Measurements from ENCODE around the gene TNFRSF21.
A peak's percentile ranks its signal among the peaks of the same experiment; 100 is the strongest.
"Not testable (repeated sequence)": the region's sequence is repeated elsewhere in the genome, so short reads cannot be mapped to it uniquely, and the experiment has no call there.

Gene TNFRSF21, protein sequence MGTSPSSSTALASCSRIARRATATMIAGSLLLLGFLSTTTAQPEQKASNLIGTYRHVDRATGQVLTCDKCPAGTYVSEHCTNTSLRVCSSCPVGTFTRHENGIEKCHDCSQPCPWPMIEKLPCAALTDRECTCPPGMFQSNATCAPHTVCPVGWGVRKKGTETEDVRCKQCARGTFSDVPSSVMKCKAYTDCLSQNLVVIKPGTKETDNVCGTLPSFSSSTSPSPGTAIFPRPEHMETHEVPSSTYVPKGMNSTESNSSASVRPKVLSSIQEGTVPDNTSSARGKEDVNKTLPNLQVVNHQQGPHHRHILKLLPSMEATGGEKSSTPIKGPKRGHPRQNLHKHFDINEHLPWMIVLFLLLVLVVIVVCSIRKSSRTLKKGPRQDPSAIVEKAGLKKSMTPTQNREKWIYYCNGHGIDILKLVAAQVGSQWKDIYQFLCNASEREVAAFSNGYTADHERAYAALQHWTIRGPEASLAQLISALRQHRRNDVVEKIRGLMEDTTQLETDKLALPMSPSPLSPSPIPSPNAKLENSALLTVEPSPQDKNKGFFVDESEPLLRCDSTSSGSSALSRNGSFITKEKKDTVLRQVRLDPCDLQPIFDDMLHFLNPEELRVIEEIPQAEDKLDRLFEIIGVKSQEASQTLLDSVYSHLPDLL

GRCh38 chr6:47309291-47310130, at the start of gene TNFRSF21:
Gene TNFRSF21 (minus strand): TSS chr6:47309905. CDS start chr6:47309511, 394 bp downstream.
- DNase-seq: peak; percentile 71

GRCh38 chr6:47358440-47359225, 48.9 kb upstream of the TNFRSF21 start:
- DNase-seq: no peak

- DNase-seq: no peak
Observed at GRCh38 chr6:47357827-47358226, 48.1 kb upstream of the TNFRSF21 start.

DNA sequence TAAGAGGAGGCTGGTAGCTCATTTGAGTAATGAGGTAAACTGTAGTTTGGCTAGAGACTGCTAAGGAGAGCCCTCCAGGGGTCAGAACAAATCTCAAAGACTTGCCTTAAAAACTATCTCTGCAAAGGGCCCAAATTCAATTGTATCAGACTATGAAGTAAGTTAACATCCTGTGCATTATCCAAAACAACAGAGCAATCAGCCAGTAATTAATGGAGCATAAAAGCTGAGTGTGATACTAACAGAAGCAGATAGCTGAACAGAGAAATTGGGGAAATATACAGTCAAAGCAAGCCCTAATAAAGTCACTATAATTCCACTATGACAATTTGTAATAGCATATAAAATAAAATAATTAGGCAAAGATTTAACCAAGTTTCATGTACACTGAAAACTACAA, 45.8 kb upstream of the TNFRSF21 start:
- DNase-seq: no peak

DNA sequence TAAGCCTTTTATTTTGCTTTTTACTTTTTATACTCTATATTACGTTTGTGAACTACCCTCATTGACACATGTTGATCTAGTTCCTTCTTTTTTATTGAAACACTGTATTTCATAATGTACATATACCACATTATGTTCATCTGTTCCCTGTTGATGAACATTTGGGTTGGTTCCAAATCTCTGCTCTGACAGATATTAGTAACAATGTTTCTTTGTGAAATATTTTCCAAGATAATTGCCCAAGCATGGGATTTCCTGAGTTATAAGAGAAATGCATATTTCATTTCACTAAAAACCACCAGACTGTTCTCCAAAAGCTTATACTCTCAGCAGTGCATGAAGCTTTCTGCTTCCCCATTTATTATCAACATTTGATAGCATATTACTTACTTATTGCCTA, 44.2 kb upstream of the TNFRSF21 start:
- no peak for DNase-seq

DNA sequence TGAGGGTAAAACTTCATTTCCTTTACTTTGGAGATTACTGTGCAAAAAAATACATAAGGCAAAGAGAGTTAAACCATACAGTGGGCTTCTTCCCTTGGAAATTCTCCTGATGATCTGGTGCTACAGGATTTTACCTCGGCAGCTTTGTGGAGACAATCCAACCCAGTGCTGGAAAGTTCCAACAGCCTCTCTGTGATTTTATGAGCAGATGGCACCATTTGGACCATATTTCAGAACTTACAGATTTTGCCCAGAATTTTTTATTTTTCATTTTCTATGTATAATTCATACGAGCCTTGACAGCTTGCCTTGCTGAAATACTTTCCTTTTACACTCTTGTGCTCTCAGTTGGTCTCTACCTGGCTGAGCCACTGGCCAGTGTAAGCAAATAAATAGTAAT, 43.3 kb upstream of the TNFRSF21 start:
- DNase-seq: no peak

GRCh38 chr6:47352194-47352920, 42.7 kb upstream of the TNFRSF21 start:
- DNase-seq: no peak

- no peak for DNase-seq
Observed at GRCh38 chr6:47351621-47352020, 41.9 kb upstream of the TNFRSF21 start.

DNA sequence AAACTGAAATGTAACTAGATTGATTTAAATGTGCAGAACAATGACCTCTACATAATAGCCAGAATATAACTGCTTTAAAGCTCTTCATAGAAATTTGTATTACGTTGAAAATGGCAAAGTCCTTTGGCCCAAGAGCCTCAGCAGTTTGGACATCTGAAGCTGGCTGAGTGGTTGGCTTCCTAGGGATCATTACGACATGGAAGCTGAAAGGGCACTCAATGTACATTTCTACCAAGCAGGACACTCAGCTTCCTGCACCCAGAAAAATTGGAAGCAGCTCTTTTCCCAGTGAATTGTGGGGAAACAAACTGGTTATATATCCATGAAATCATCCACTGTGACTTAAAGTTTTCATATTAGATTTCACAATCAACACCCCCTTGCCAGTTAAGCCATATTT, 40.2 kb upstream of the TNFRSF21 start:
- DNase-seq: no peak

- no peak for DNase-seq
Observed at GRCh38 chr6:47348316-47348863, 38.7 kb upstream of the TNFRSF21 start.

DNA sequence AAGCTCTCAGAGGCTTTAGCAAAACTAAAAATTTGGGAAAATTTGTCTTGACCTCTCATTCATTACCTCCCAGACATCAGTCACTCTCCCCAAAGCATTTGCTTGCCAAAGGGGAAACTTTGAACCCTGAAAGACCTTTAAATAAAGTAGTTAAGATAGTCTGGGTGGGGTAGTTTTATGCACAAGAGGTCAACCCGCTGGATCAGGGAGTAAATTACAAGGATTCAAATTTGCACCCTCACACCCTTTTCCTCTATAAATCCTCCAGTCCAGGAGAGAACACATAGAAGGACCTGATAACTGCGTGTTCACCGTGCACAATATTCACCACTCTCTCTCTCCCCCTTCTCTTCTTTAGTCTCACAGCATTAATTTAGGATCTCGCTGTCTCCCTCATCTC, 36.1 kb upstream of the TNFRSF21 start:
- DNase-seq: no peak

DNA sequence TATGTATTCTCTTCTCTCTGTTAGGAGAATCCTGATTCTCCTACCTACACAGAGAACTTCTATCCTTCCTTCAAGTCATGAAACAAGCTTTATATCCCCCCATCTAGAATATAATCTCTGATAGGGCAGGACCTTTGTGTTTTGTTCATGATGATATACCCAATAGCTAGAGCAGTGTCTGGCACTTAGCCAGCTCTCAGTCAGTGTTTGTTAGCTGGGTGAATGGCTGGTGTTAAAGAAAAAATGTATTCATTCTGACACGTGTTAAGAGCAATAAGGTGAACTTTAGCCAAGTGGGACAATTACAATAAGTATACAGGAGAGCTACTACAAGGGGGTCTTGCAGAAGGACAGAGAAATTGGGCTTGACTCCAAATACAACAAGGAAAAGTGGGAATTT, 34.3 kb upstream of the TNFRSF21 start:
- no peak for DNase-seq

DNA sequence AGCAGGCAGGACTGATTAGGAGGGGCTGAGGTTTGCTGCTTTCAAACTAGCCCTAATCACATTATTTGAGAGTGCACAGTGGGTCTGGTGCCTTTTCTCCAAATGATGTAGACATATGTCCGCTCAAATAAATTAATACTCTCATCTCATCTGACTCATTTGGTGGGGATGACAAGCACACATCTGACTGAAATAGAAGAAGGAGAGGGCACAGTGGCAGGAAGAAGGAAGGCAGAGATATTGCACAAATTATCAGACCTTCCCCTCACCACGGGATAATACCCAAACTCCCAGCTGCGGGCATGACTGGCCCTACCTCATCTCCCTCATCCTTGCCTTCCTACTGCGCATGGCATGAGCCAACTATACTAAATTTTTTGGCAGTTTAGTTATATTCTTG, 33.9 kb upstream of the TNFRSF21 start:
- DNase-seq: no peak

- DNase-seq: no peak
Observed at GRCh38 chr6:47342824-47343223, 33.1 kb upstream of the TNFRSF21 start.

GRCh38 chr6:47337519-47337918, 27.8 kb upstream of the TNFRSF21 start:
- DNase-seq: no peak

- DNase-seq: no peak
Observed at GRCh38 chr6:47336334-47336733, 26.6 kb upstream of the TNFRSF21 start.

DNA sequence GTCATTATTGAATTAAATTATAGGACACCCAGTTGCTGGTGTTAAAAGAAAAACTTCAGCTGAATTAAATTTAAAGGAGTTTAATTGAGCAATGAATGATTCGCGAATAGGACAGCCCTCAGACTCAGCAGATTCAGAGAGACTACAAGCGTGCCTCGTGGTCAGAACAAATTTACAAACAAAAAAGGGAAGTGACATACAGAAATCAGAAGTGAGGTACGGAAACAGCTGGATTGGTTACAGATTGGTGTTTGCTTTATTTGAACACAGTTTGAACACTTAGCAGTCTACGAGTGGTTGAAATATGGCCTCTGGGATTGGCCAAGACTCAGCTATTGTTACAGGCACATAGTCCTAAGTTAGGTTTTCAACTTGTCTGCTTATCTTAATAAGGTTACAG, 25.8 kb upstream of the TNFRSF21 start:
- DNase-seq: no peak

- no peak for DNase-seq
Observed at GRCh38 chr6:47334334-47334733, 24.6 kb upstream of the TNFRSF21 start.

- DNase-seq: not testable (repeated sequence)
Observed at GRCh38 chr6:47328606-47329005, 18.9 kb upstream of the TNFRSF21 start.

GRCh38 chr6:47328139-47328538, 18.4 kb upstream of the TNFRSF21 start:
- DNase-seq: not testable (repeated sequence)

- DNase-seq: no peak
Observed at GRCh38 chr6:47323887-47324286, 14.2 kb upstream of the TNFRSF21 start.

- no peak for DNase-seq
Observed at GRCh38 chr6:47323321-47323720, 13.6 kb upstream of the TNFRSF21 start.

Data from NCI-H1417 treated with DMSO at 0.1 percent for 48 hours (cell line).